HG02884 (cell line): ENCODE results near the gene LPGAT1.
"Not testable (repeated sequence)": the region's sequence is repeated elsewhere in the genome, so short reads cannot be mapped to it uniquely, and the experiment has no call there.

Experiments
- ATAC-seq: cut with Tn5 transposase; IDR thresholded peaks from one replicate; pipeline ENCODE4 v1.9.1; 2021; ENCODE audit warnings: mild to moderate bottlenecking, moderate library complexity; ENCODE audit not compliant: unreplicated experiment

The LPGAT1 gene

GRCh38 chr1:211710566-211711314 is 119.8 kb downstream of the LPGAT1 start:
- no peak for ATAC-seq

GRCh38 chr1:211708926-211709325 is 121.6 kb downstream of the LPGAT1 start:
- no peak for ATAC-seq

GRCh38 chr1:211708006-211708405 is 122.6 kb downstream of the LPGAT1 start:
- no peak for ATAC-seq

GRCh38 chr1:211705467-211706091 is 125.0 kb downstream of the LPGAT1 start:
- no peak for ATAC-seq

DNA sequence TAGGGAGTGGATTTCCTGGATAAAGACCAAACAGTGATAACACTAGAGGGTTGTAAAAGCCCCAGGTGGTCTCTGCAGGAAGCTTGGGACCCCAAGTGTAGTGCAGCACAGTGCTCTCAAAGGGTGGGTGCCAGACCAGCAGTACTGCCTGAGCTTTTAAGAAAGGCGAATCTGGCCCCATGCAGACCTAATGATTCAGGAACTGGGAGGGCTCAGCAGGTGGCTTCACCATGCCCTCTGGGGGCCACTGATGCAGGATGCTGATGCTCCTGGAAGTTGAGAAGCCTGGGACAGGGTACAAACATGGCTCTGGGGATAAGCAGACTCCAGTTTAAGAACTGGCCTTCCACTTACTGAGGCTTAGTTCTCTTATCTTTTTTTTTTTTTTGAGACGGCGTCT is 126.0 kb downstream of the LPGAT1 start:
- ATAC-seq: no peak

GRCh38 chr1:211703812-211704537 is 126.6 kb downstream of the LPGAT1 start:
- no peak for ATAC-seq

DNA sequence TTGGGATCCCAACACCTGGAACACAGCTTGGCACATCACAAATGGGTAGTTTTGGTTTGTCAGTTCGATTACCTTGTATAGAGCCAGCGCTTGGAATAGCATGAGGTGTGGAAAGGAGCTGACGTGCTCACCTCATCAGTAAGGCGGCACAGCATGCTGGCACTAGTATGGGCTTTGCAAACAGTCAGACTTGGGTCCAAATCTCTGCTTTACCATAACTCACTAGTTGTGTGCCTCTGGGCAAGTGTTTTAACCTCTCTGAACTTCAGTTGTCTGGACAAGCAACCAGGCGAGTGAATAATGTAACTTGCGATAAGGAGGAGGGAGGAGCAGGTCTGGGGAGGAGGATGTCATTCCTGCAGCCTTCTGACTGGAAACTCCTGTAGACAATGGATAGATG is 128.8 kb downstream of the LPGAT1 start:
- ATAC-seq: no peak

DNA sequence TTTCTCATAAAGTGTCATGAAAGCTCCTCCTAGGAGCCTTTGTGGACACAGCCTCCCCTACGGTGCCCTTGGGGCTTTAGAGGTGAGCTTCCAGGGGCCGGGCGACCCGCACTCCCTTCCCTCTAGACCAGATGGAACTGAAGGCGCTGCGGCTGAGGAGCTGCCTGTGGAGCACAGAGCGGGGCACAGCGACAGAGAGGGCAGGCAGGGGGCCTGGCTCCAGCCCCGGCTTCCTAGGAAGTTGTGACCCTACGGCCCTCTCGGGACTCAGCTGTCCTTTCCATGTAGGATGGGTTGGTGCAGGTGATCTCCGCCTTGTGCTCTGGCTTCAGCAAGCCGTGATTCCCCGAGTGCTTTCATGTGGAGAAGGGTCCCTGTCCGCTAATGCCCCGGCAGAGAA is 131.5 kb downstream of the LPGAT1 start:
- ATAC-seq: no peak

DNA sequence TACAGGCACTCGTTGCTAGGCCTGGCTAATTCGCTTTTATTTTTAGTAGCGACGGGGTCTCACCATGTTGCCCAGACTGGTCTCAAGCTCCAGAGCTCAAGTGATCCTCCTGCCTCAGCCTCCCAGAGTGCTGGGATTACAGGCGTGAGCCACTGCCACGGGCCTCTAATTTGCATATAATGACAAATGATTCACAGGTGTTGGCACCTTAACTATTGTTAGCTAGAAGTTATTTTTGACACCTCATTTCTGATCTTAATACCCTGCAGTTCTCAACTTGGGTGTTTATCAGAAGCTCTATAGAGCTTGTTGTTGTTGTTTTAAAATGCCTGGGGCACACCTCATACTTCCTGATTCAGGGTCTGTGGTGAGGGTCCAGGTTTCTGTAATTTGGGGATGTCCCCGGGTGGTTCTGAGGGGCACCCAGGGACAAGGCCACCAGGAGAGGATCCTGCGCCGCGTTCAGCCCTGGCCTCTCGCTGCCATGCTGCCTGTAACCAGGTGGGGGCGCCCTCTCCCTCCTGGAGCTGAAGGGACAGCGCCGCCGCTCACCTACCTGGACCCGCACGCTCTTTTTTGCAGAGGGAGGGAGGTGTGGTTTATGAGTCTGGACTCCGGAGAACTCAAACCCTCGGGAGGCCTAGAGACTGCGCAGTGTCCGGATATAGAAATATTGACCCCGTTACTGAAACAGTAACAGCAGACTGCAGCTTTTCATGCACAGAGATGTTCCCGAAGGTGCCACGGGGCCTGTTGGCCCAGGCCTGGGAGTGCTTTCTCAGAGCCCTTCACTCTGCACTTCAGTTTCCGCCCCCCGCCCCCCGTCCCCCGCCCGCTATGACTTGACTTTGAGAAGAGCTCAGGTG is 132.2 kb downstream of the LPGAT1 start:
- peak; percentile 44 for ATAC-seq

GRCh38 chr1:211697356-211697755 is 133.2 kb downstream of the LPGAT1 start:
- ATAC-seq: peak; percentile 47

DNA sequence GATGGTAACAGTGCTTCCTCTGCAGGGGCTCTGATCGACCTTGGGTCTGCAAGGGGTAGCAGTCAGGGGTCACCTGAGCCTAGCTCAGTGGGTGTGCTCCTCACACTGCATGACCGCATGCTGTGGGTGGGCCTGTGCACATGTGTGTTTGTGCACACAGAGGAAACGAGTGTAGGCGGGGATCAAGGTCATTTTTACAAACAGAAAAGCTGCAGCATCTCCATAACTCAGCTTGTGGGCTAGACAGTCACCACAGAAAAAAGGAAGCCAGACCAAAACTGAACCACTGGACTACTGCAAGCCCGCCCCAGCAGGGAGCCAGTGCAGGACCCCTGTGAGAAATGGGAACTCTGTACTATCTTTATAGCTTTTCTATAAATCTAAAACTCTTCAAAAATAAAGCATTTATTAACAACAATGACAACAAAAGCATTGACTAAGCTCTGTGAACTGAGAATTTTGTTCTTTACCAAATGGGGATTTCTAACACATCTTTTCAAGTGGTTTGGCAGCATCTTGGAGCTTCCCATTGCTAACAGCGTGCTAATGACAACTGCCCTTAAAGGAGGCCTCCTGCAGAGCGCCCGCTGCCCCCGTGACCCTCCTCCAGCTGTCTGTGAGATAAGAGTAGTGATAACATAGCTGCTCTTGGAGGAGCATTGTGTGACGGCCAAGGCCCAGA is 135.3 kb downstream of the LPGAT1 start:
- ATAC-seq: peak; percentile 61

GRCh38 chr1:211693911-211694310 is 136.7 kb downstream of the LPGAT1 start:
- ATAC-seq: not testable (repeated sequence)
